Colonic mucosa (tissue), 4 donors: ENCODE results near the gene DPPA5. TPM values are rescaled to one million over a fixed set of nuclear protein-coding genes. Genes with fewer than 3 reads are reported as not detected.

Experiments used
- DNase-seq: peaks from one replicate; pipeline ENCODE4 v3.0.0-alpha.2; 2020
- H3K27ac ChIP-seq: fragments of 200-600 bp; one replicate; pipeline ENCODE4 v1.8.0; 2021
- H3K27me3 ChIP-seq: fragments of 200-600 bp; one replicate; pipeline ENCODE4 v1.8.0; 2021
- H3K36me3 ChIP-seq: fragments of 200-600 bp; one replicate; pipeline ENCODE4 v1.8.0; 2021
- H3K4me1 ChIP-seq: fragments of 200-600 bp; one replicate; pipeline ENCODE4 v1.8.0; 2021; ENCODE audit warnings: mild to moderate bottlenecking
- H3K4me3 ChIP-seq: fragments of 200-600 bp; one replicate; pipeline ENCODE4 v1.8.0; 2021
- H3K9ac ChIP-seq, 2 donors: one replicate each; pipeline ENCODE4 v1.7.0; 2013; ENCODE audit warnings: control low read depth in 2 of 2, low read depth in 2 of 2, low read length in 2 of 2
- H3K9me3 ChIP-seq: fragments of 200-600 bp; one replicate; pipeline ENCODE4 v1.8.0; 2021
- CTCF ChIP-seq: fragments of 200-600 bp; IDR thresholded peaks from one replicate; pipeline ENCODE4 v1.8.0; 2022; ENCODE audit warnings: antibody characterized with exemption, mild to moderate bottlenecking
- intact Hi-C: fragments of 100-400 bp; cut with DNase I; formaldehyde crosslinking; loops from one replicate; pipeline ENCODE4 v1.14.1; 2022
- total RNA-seq, 2 donors: library from RNA; stranded (reverse); fragmentation: NEBNext Ultra II Directional in 1 of 2; extraction: Animal tissue kit (Norgen Biotek cat#: 25700) in 1 of 2; gene quantifications; one replicate each; pipeline ENCODE4 v1.2.1, GENCODE V29; 2021
- donor health status: healthy.
- donor health status: DM: no; HTN: no; CAD: no.
- donor health status: DM: no; HTN: no; CAD: no.

DPPA5 gene
- total RNA-seq, 2 donors from 2014 or later: not detected

GRCh38 chr6:73342174-73342573 is 11.9 kb downstream of the DPPA5 start:
- no peak overlapping the region for H3K9ac ChIP-seq
- H3K36me3 ChIP-seq: no peaks in the 10 kb centered on the region
- no peak overlapping the region for H3K27ac ChIP-seq
- no peaks in the 10 kb centered on the region for H3K9me3 ChIP-seq
- H3K4me1 ChIP-seq: no peaks in the 10 kb centered on the region
- DNase-seq: no peak
- H3K4me3 ChIP-seq: no peak overlapping the region
- intact Hi-C loops: no loop called here
- H3K27me3 ChIP-seq: no peaks in the 10 kb centered on the region
- no peak for TF ChIP-seq CTCF

GRCh38 chr6:73341335-73341734 is 12.7 kb downstream of the DPPA5 start:
- TF ChIP-seq CTCF: no peak
- DNase-seq: no peak
- Histone ChIP-seq H3K9me3 (no peaks in the 10 kb centered on the region), H3K27me3 (no peaks in the 10 kb centered on the region), H3K9ac (no peak overlapping the region), H3K4me1 (no peaks in the 10 kb centered on the region), H3K27ac (no peak overlapping the region), H3K36me3 (no peaks in the 10 kb centered on the region), H3K4me3 (no peak overlapping the region)
- intact Hi-C loops: no loop called here

- Histone ChIP-seq H3K36me3 (no peaks in the 10 kb centered on the region), H3K9ac (no peak overlapping the region), H3K27ac (no peak overlapping the region), H3K9me3 (no peaks in the 10 kb centered on the region), H3K4me3 (no peak overlapping the region), H3K27me3 (no peaks in the 10 kb centered on the region), H3K4me1 (no peaks in the 10 kb centered on the region)
- TF ChIP-seq CTCF: no peak
- no peak for DNase-seq
- intact Hi-C loops: no loop called here
Measured at GRCh38 chr6:73340048-73340447, 14.0 kb downstream of the DPPA5 start.

GRCh38 chr6:73339340-73339739 is 14.7 kb downstream of the DPPA5 start:
- intact Hi-C loops: no loop called here
- H3K9me3 ChIP-seq: no peaks in the 10 kb centered on the region
- TF ChIP-seq CTCF: no peak
- no peak overlapping the region for H3K27ac ChIP-seq
- DNase-seq: no peak
- no peaks in the 10 kb centered on the region for H3K36me3 ChIP-seq
- H3K4me3 ChIP-seq: no peak overlapping the region
- H3K9ac ChIP-seq: no peak overlapping the region
- no peaks in the 10 kb centered on the region for H3K4me1 ChIP-seq
- no peaks in the 10 kb centered on the region for H3K27me3 ChIP-seq

GRCh38 chr6:73329201-73329600 is 24.9 kb downstream of the DPPA5 start:
- intact Hi-C loops: loop anchor here (5.0 kb wide), 2 partner anchors 42 to 917 kb away; no protein-coding TSS in a partner anchor
- TF ChIP-seq CTCF: no peak
- Histone ChIP-seq H3K27me3 (no peaks in the 10 kb centered on the region), H3K4me3 (no peak overlapping the region), H3K27ac (no peak overlapping the region), H3K36me3 (no peaks in the 10 kb centered on the region), H3K9ac (no peak overlapping the region), H3K4me1 (no peaks in the 10 kb centered on the region), H3K9me3 (no peaks in the 10 kb centered on the region)
- no peak for DNase-seq

GRCh38 chr6:73328790-73329189 is 25.3 kb downstream of the DPPA5 start:
- no peak overlapping the region for H3K27ac ChIP-seq
- no peaks in the 10 kb centered on the region for H3K27me3 ChIP-seq
- intact Hi-C loops: loop anchor here (5.0 kb wide), 2 partner anchors 41 to 916 kb away; no protein-coding TSS in a partner anchor
- H3K9ac ChIP-seq: no peak overlapping the region
- DNase-seq: no peak
- no peak for TF ChIP-seq CTCF
- no peaks in the 10 kb centered on the region for H3K9me3 ChIP-seq
- no peaks in the 10 kb centered on the region for H3K4me1 ChIP-seq
- no peaks in the 10 kb centered on the region for H3K36me3 ChIP-seq
- H3K4me3 ChIP-seq: no peak overlapping the region
